ENCODE measurements around the gene RABGAP1L.

DNA sequence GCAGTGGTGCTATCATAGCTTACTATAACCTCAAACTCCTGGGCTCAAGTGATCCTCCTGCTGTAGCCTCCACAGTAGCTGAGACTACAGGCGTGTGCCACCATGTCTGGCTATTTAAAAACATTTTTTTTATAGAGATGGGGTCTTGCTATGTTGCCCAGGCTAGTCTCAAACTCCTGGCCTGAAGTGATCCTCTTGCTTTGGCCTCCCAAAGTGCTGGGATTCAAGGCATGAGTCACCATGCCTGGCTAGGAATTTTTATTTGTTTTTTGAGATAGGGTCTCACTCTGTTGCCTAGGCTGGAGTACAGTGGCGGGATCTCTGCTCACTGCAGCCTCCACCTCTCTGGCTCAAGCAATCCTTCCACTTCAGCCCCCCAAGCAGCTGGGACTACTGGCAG, 8.8 kb upstream of the RABGAP1L start:
- TF ChIP-seq, protein P1, sequence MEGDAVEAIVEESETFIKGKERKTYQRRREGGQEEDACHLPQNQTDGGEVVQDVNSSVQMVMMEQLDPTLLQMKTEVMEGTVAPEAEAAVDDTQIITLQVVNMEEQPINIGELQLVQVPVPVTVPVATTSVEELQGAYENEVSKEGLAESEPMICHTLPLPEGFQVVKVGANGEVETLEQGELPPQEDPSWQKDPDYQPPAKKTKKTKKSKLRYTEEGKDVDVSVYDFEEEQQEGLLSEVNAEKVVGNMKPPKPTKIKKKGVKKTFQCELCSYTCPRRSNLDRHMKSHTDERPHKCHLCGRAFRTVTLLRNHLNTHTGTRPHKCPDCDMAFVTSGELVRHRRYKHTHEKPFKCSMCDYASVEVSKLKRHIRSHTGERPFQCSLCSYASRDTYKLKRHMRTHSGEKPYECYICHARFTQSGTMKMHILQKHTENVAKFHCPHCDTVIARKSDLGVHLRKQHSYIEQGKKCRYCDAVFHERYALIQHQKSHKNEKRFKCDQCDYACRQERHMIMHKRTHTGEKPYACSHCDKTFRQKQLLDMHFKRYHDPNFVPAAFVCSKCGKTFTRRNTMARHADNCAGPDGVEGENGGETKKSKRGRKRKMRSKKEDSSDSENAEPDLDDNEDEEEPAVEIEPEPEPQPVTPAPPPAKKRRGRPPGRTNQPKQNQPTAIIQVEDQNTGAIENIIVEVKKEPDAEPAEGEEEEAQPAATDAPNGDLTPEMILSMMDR (conservative IDR thresholded peaks at IDR 0.05), result no peak
- no peak for TF ChIP-seq ZFX (IDR thresholded peaks at IDR 0.05)

Data from C4-2B (cell line).